Left kidney (tissue), 2 donors: Measurements from ENCODE around the gene PADI2. TPM values are rescaled to one million over a fixed set of nuclear protein-coding genes. Genes with fewer than 3 reads are reported as not detected.

Source experiments
- DNase-seq: peaks from one replicate; pipeline ENCODE4 v3.0.0-alpha.2; 2013
- polyA plus RNA-seq: library from polyadenylated mRNA; unstranded; fragments of 120-200 nt; gene quantifications from one replicate; pipeline ENCODE4 v1.2.1, GENCODE V29; 2013; ENCODE audit not compliant: insufficient read length

The PADI2 gene
- polyA plus RNA-seq, 1 donor: 2.7 TPM

DNA sequence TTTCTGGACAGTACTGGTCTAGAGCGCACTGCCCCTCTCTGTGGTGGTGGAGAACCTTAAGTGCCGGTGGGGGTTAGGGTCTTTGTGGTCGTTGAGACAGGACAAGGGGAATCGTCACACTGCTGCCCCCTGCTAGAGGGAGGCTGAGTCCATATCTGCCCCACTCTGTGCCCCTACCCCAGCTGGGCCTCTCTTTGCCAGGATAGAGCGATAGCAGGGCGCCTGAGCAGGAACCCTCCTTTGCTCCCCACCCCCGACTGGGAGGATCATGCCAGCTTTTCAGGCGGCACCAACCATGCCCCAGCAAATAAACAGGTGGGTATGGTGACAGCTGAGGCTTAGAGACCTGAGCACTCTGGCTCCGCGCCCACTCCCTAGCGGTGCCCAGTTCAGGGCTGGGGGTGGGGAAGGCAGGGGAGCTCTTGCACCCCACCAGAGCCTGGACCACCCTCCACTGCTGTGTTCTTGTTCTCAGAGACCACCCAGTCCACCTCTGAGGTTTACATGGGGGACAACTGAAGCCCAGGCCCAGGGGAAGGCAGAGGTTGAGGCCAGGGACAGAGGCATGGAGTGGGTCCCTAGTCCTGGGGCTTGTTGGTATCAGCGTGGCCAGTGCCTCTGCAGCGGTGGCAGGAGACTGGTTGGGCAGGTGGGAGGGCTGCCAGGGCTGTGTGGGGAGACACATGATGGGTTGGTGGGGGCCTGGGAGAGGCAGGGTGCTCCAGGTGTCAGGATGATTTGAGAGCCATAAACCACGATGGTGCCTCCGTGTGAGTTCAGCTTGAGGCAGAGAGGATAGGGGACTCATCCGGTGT is 1.6 kb downstream of the PADI2 start:
- no peak for DNase-seq

DNA sequence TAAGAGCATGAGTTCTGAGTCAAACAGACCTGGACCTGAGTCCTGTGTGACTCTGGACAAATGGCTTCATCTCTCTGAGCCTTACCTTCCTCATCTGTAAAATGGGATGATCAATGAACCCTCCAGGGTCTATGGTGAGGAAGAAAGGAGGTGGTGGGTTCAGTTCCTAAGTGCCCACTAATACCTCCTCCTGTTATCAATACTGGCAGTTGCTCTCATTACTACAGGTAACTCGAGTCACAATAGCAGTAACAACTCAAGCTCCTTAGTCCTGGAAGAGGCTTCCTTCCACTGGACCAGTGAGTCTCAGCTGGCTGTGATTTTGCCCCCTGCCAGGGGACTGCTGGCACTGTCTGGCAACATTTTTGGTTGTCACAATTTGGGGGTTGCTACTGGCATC is 2.6 kb downstream of the PADI2 start:
- no peak for DNase-seq

DNA sequence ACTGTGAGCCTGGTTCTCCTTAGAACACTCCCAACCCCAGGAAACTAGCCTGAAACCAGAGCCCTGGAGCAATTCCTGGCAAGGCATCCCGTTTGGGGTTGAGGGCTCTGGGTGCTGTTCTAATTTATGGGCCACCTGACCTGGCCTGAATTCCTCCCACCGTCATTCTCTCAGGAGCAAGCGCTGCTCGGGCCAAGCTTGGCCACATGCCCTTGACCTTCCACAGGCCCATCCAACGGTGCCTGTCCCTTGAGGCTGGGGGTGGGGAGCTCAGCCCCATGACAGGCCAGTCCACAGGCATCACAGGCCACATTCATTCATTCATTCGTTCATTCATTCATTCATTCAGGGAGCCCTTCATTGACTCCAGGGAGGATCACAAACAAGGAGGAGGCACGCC is 5.3 kb downstream of the PADI2 start:
- DNase-seq: no peak

DNA sequence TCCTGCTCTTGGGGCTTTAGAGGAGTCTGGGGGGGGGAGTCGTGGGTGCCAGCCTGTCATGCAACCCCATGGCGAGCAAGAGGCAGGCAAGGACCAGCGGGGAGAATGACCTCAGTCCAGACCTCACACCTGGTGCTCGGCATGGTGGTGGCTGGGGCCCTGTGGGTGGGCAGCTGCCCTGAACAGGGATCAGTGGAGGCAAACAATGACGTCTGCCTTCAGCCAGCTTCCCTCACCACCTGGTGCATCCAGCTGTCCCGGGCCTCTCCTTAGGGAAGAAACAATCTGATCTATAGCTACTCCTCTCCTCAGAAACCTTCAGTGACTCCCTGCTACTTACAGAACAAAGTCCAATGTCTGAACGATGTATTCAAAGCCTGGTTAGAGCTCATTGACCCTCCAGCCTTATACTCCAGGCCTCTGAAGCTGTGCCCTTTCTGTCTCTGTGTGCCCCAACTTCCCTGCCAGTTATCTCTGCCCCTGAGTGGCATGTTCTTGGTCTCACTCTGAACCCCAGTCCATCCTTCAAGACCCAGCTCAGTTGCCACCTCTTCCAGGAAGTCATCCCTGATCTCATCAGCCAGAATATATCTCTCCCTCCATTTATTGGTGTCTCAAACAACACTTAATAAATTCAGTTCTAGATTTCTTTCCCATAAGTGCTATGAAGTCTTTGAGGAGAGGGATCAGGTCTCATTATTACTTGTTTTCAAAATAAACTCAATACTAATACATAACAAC is 6.6 kb downstream of the PADI2 start:
- no peak for DNase-seq

DNA sequence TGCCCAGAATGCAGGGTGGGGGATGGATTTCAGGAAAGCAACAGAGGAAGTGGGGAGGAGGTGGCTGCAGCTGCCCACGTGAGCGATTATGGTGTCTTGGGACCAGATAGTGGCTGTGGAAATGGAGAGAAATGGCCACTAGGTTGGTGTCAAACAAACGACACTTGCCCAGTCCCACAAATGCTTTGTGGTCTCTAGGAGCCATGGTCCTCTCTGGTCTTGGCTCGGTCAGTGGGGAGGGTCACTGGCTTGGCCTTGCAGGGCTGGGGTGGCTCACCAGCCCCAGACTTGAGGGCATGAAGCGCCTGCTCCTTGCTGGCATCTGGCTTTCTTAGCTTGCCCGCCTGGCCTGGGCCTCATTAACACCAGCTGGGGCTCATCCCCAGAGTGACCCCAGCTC is 7.2 kb downstream of the PADI2 start:
- DNase-seq: no peak

DNA sequence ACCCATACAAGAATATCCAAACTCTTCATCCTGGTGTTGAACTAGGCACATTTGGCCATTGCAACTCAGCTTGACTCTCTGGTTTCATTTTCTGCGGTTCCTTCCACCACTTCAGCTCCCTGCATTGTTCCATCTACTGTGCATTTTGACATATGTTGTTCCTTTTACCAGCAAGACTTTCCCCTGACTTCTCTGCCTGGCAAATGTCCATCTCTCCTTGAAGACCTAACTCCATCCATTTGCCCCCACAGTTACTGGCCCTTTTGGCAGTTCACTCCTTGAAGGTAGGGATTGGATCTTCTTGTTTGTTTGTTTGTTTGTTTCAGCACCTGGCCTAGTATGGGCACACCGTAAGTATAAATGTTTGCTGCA is 8.7 kb downstream of the PADI2 start:
- no peak for DNase-seq

DNA sequence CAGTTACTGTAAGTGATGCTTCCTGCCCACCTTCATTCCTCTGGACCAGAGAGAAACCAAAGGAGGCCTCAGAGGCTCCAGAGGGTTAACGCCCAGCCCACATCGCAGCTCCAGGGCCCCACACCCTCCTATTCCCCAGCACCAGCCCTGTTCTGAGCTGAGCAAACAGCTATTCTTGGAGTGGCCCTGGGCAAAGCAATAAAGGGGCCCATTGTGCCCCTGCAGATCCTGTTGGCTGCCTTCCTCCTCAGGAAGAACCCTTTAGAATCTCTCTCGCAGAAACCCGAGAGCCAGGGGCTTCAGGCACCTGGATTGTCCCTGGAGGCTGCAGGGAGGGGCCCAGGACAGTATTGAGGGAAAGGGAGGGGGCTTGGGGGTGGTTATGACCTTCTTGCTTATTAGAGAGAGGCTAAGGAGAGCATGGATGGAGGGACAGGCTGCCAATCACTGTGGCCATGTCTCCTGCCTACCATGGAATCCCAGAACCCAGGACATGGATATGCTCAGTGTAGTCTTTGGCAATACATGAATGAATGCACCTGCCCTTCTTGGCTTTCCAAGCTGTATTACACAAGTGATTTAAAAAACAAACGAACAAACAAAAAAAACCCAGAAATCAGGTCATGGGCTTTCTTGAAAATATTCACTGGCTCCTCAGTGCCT is 9.2 kb downstream of the PADI2 start:
- no peak for DNase-seq

DNA sequence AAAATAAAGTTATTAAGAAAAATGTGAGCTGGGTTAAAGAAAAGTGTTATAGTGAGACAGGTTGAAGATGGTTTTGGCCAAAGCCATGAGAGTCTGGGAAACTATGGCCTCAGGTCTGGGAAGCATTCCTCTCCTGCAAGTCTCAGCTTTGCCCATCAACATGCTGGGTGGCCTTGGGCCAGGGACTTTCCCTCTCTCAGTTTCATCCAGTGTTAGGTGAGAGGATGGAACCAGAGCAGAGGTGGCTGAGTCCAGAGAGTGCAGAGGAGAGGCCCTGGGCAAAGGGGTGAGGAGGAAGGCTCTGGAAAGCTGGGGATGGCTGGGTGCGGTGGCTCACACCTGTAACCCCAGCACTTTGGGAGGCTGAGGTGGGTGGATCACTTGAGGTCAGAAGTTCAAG is 10.5 kb downstream of the PADI2 start:
- no peak for DNase-seq

DNA sequence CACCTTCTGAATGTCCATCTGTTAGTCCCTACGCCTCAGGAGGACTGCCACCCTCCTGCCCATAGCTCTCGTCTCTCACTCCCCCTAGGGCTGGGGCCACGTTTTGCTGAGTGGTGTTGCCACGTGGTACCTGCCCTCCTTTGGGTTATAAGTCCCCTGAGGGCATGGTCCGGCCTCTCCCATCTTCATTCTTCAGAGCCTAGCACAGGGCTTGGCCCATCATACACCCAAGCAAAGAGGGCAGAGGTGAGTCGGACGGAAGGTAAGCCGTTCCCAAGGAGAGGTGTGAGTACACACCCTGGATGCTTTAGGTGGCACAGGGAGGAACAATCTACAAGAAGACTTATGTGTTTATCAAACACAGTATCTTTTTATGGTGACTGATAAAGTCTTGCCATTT is 10.9 kb downstream of the PADI2 start:
- no peak for DNase-seq

DNA sequence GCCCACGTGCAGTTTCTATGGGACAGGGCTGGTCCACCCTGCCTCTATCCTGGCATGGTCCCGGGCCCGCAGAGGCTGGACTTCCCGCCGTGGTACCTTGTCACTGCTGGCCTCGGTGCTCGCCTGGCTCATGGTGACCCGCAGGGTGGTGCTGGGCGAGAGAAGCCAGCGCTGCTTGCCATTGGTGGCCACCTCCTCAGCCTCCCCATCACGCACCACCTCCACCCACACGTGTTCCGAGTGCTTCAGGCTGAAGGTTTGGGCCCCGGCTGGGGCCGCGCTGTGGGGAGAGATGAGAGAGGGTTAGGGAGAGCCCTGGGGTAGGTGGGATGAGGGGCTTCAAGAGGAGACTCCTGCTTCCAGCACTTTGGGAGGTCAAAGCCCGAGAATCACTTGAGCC is 14.5 kb downstream of the PADI2 start:
- DNase-seq: no peak

DNA sequence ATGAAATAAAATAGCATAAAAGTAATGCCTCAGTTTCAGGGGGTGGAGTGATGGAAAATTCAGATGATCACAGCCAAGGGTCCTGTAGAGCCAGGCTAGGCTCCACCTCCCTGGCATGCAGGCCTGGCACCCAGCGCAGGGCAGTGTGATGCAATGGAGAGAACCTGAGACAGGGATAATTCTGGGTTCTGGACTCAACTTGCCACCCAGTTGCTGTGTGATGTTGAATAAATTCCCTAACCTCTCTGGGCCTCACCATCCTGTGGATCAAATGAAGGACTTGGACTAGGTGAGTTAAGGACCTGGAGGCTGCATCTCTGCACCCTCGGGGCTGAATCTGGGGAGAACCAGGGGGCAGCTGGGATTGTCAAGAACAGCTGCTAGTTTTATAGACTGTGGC is 17.0 kb downstream of the PADI2 start:
- no peak for DNase-seq

DNA sequence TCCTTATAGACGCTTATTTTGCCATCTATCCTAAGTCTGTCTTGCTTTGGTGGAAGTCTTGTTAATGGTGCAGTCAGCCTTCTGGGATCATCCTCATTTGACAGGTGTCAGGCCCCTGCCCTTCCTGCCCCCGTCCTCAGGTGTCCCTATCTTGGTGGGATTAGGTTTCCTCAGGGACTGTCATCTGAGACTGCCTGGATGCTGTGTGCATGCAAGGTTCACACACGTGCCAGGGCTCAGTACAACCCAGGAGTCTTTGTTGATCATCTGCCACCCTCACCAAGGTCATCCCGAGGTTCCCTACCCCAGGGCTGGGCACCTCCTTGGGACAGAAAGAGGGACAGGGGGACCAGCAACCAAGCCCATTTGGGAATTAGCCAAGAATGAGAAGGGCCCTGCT is 18.0 kb downstream of the PADI2 start:
- no peak for DNase-seq

DNA sequence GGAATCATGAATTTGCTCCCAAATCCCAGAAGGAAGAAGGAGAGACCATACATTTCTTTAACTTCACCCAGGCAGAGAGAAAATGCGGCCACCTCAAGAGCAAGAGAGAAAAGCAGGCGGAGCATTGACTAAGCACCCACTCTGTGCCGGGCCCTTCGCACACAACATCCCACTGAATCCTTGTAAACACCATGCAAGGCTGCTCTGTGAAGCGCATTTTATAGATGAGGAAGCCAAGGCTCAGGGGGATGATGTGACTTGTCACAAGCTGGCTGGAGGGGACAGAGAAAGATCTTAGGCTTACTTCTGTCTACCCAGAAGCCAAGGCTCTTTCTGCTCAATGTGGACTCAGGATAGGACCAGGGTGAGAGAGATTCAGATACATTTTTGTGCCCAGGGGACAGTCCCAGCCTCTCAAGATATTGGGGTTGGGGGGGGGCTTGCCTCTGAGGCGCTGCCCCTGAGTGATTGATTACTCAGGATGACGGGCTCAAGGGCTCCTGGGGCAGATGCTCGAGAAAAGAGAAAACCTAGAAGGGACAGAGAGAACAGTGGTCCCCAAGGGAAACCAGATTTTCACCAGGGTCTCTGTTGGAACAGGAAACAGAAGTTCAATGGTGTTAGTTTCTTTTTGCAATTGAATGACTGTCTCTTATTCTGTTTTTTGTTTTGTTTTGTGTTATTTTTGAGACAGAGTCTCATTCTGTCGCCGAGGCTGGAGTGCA is 19.5 kb downstream of the PADI2 start:
- no peak for DNase-seq

DNA sequence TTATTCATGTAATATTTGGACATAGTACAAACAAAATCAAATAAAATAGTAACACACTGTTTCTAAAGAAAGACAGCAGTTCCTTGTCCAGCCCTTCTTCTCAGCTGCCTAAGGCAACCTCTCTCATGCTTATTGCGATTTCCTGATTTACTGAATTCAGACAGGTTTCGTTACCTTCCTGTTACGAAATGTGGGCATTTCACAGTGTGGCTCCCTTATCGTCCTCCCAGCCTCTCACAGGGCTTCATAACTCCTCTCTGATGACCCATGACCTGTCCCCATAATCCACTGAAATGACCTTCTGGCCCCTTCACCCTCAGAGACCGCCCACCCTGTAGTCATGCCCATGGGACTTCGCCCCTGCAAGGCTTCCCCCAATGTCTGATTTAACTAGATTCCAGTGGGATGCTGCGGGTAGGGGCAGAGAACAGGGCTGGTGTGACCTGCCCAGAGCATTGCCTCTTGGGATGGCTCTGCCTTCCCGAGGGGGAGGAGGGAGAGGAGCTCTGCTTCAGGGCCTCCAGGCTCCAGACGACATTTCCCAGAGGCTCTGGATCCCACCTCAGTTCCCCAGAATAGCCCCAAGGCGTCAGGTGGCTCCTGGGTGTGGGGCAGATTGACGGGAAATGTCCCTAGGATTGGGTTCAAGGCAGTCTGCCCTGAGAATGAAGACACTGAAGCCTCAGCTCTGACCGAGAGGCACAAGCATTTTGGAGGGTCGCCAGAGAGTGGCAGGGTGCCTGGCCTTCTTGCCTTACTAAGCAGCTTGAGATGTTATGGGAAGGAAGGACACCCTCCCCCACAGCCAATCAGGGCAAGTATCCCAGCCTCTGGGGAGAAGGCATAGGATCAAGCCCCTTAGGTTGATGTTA is 20.6 kb downstream of the PADI2 start:
- DNase-seq: no peak

DNA sequence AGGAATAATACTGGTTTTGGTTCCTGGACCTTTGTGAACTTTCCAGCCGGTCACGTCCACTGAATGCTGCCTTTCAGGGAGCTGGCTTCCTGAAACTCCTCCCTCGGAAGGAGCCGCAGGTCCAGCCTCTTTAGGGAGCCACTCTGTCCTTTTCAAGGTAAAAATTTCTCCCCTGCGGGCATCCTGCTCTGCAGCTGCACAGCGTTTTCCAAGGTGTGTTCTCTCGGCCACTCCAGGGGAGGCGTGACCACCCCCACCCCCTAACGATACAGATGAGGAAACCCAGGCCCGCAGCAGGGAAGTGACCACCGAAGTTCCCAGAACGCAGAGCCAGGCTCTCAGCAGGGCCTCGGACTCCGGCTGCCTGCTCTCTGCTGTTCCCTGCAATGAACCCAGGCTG is 21.5 kb downstream of the PADI2 start:
- no peak for DNase-seq

DNA sequence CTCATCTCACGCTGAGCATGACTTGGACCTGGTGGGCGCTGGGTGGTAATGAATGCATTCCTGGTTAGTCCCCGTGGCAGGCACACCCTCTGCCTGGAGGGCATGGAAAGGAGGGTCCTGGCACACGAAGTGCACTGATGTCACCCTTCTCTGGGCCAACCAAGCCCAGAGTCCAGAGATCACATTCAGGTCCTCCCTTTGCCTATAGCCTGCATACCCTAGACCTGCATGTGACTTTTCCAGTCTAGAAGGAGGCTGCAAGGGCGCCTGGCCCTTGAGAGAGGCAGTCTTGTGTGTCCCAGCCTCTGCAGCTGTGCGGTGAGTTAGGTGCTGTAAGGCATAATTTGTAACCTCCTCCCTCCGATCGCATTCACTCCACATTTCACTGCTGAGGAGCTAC is 22.1 kb downstream of the PADI2 start:
- DNase-seq: no peak

DNA sequence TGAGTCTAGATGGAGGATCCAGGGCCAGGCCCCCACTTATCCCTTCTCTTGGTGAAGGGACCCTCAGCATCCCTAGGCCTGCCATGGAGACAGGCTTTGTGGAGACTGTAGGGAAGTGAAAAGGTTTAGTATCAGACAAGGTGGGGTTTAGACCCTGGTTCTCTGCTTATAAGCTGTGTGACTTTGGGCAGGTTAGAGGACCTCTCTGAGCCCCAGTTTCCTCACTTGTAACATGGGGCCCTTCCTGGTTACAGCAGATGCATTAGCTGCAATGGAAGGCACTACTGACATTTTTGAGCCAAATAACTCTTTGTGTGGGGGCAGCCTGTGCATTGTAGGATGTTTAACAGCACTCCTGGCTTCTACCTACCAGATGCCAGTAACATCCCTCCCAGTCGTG is 22.7 kb downstream of the PADI2 start:
- DNase-seq: no peak

DNA sequence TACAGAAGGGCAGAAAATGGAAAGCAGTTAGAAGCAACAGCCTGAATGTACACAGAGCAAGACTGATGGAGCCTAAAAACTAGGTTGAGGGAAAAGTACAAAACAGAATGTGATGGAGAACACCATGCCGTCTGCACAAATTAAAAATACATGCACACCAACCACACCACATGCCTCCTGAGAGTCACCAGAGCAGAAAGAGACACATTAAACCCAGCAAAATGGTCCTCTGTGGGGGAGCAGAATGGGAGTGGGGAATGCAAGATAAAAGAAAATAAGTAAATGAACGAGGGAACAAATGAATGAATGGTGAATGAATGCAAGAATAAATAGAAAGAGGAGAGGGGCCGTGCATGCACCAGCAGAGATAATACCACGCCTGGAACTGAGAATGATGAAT is 24.1 kb downstream of the PADI2 start:
- no peak for DNase-seq

DNA sequence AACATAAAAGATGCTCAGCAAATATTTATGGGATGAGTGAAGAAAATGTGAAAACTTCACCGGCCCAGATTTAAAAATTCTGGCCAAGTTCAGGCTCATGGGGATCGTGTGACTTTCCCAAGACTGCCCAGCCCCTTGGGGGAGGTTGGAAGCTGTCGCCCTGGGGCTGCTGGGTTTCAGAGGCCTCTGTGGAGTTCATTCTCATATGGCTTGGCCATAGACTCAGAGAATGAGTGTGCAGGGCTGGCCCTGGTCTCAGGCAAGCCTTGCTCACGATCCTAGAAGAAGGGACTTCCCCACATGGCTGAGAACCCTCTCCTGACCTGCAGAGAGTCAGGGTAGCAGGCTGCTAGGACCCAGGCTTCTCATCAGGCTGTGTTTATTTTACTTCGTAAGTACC is 24.6 kb downstream of the PADI2 start:
- DNase-seq: no peak

DNA sequence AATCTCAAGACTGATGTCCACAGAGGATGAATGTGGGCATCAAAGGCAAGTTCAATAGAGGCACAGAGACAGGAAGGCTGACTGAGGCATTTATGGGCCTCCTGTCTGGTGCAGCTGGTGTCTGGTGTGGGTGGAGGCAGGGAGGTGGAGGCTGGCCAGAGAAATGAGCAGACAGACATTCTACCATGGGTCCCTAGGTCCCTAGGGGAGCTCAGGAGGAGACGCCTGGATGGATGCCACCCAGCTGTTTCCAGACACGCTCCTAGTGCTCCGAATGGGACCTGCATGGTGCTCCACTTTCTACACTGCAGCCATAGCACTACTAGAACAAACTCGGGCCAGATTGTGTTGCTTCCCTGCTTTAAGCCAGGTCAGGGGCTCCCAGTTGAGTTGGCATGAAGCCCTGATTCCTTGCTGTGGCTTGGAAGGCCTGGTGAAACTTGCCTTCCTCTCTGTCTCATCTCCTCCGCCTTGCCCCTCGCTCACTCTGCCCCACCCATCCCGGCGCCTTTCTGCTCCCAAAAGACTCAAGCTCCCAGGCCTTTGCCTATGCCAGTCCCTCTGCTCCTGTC is 25.3 kb downstream of the PADI2 start:
- no peak for DNase-seq

DNA sequence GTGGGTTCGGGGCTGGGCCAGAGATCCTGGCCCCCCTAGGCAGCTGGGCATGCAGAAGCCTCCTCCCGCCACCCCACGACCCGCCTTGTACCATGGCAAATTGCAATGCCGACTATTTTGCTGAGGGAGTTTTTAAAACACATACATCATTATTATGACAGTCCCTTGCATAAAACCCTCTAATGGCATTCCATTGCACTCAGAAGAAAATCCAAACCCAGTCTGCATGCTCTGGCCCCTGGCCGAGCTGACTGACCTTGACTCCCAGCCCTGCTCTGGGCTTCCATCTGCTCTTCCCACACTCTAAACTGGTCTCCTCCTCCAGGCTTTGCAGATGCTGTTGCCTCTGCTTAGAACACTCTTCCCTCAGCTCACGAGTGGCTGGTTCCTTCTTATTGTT is 28.0 kb downstream of the PADI2 start:
- no peak for DNase-seq
